Duodenal mucosa (tissue), 2 donors: ENCODE measurements around the gene CCDC201.

Experiments
- H3K27ac ChIP-seq: one replicate; pipeline ENCODE4 v1.7.0; 2013; ENCODE audit warnings: low read depth, low read length
- H3K27me3 ChIP-seq, 2 donors: one replicate each; pipeline ENCODE4 v1.7.0; 2013; ENCODE audit warnings: low read length in 2 of 2, control low read depth in 1 of 2; ENCODE audit not compliant: insufficient read depth in 2 of 2, control insufficient read depth in 1 of 2
- H3K36me3 ChIP-seq, 2 donors: one replicate each; pipeline ENCODE4 v1.7.0; 2013; ENCODE audit warnings: low read length in 2 of 2, control low read depth in 1 of 2; ENCODE audit not compliant: insufficient read depth in 2 of 2, control insufficient read depth in 1 of 2
- H3K4me1 ChIP-seq, 2 donors: one replicate each; pipeline ENCODE4 v1.7.0; 2013; ENCODE audit warnings: low read length in 2 of 2, control low read depth in 1 of 2; ENCODE audit not compliant: insufficient read depth in 2 of 2, control insufficient read depth in 1 of 2
- H3K4me3 ChIP-seq, 2 donors: one replicate each; pipeline ENCODE4 v1.7.0; 2013; ENCODE audit warnings: low read length in 2 of 2, low read depth in 1 of 2
- H3K9ac ChIP-seq, 2 donors: one replicate each; pipeline ENCODE4 v1.7.0; 2013; ENCODE audit warnings: low read length in 2 of 2, low read depth in 1 of 2
- H3K9me3 ChIP-seq, 2 donors: one replicate each; pipeline ENCODE4 v1.7.0; 2013; ENCODE audit warnings: low read length in 2 of 2, control low read depth in 1 of 2; ENCODE audit not compliant: control insufficient read depth in 1 of 2

Gene CCDC201

DNA sequence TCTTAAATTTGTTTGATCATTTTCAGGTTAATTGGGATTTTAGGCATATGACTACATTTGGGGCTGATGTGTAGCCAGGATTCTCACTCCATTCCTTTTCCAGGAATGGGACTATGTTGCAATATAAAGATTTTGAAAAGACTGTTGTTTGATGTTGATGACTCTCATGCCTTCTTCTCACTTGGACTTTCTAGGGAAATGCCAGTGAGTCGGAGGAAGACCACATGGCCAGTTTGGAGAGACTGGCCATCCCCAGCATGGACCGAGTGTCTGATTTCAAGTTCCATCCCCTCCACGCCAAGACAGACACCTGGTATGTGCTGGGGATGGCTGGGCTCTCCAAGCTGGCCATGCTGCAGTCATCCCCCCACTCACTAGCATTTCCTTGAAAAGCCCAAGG, 42.7 kb upstream of the CCDC201 start:
- H3K4me1 ChIP-seq, result peaks cover 8 to 9% of the 10 kb centered on the region in 2 donors
- H3K9ac ChIP-seq, result no peak overlapping the region
- no peaks in the 10 kb centered on the region for H3K9me3 ChIP-seq
- H3K4me3 ChIP-seq, result no peak overlapping the region
- H3K27me3 ChIP-seq, result peaks cover 15 to 21% of the 10 kb centered on the region in 2 donors
- peaks cover 0 to 9% of the 10 kb centered on the region in 2 donors for H3K36me3 ChIP-seq
- no peak overlapping the region for H3K27ac ChIP-seq

DNA sequence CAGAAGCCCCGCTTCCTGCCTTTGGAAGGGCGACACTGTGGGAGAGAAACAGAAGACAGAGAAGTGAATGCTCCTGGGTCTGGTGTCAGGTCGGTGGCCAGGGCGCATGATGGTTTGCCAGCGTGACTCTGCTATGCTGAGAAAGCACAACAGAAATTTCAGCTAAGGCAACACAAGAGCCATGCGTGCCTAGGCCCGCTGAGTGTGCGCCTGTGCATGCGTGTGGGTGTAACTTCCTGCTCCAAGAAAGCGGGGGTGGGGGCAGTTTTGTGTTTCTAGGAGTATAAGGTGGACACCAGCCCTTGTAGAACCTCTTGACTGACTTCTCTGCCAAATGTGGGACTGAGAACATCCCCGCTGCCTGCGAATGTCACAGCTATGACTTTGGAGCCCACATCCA, 42.0 kb upstream of the CCDC201 start:
- Histone ChIP-seq H3K9ac (no peak overlapping the region), H3K9me3 (no peaks in the 10 kb centered on the region), H3K4me3 (no peak overlapping the region), H3K4me1 (peaks cover 4 to 8% of the 10 kb centered on the region in 2 donors), H3K36me3 (peaks cover 0 to 9% of the 10 kb centered on the region in 2 donors), H3K27me3 (peaks cover 10 to 17% of the 10 kb centered on the region in 2 donors), H3K27ac (no peak overlapping the region)

DNA sequence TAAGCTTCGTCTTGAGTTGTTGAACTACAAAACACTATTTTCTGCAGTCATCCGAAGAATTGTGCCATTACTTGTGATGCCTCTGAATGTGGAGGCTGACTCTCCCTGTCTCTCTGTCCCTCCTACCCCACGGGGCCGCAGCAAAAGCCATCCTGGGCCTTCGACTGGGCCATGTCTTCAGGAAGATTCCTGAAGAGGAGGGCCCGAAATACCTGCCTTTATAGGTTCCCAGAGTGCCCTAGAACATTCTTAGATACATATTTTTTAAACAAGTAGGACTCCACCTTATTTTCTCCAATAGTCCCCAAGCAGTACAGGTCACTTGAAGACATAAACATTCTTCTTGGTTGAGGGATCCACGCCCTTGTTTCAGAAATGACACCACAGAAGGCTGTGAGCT, 40.1 kb upstream of the CCDC201 start:
- Histone ChIP-seq H3K9me3 (no peaks in the 10 kb centered on the region), H3K4me3 (no peak overlapping the region), H3K36me3 (peaks cover 0 to 9% of the 10 kb centered on the region in 2 donors), H3K27me3 (peaks cover 0 to 1% of the 10 kb centered on the region in 2 donors), H3K27ac (no peak overlapping the region), H3K4me1 (peaks cover 0 to 4% of the 10 kb centered on the region in 2 donors), H3K9ac (no peak overlapping the region)

DNA sequence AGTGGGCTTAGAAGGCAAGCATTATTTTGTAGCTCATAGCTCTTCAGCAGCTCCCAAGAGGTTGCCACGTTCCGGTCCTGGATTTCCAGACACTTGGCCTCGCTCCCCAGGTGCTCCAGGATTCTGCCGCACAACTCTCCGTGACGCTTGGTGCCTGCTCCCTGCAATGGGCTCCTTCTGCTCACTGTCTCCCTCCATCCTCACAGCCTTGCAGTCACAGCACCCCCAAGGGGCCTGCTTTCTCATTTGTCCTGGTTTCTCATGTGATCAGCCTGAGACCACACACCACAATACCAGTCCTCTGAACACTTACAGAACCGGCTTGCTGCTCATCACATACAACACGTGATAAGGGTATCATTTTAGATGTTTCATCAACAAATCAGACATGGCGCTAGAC, 38.4 kb upstream of the CCDC201 start:
- H3K4me3 ChIP-seq, result no peak overlapping the region
- no peak overlapping the region for H3K9ac ChIP-seq
- H3K27me3 ChIP-seq, result no peaks in the 10 kb centered on the region
- no peak overlapping the region for H3K27ac ChIP-seq
- no peaks in the 10 kb centered on the region for H3K4me1 ChIP-seq
- H3K36me3 ChIP-seq, result peaks cover 0 to 9% of the 10 kb centered on the region in 2 donors
- H3K9me3 ChIP-seq, result no peaks in the 10 kb centered on the region

DNA sequence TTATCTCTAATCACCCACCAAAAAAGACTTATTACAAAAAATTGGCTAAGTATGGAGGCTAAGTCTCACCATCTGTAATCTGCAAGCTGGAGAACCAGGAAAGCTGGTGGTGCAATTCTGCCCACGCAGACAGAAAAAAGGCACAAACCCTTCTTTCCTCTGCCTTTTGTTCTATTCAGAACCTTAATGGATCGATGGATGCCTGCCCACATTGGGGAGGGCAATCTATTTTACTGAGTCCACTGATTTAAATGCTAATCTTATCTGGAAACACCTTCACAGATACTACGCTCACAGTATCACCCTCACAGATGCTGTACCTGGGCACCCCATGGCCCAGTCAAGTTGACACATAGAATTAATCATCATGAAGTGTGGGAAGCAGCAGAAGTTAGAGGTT, 38.0 kb upstream of the CCDC201 start:
- H3K4me3 ChIP-seq, result no peak overlapping the region
- H3K9ac ChIP-seq, result no peak overlapping the region
- no peak overlapping the region for H3K27ac ChIP-seq
- no peaks in the 10 kb centered on the region for H3K4me1 ChIP-seq
- peaks cover 0 to 9% of the 10 kb centered on the region in 2 donors for H3K36me3 ChIP-seq
- no peaks in the 10 kb centered on the region for H3K27me3 ChIP-seq
- no peaks in the 10 kb centered on the region for H3K9me3 ChIP-seq

DNA sequence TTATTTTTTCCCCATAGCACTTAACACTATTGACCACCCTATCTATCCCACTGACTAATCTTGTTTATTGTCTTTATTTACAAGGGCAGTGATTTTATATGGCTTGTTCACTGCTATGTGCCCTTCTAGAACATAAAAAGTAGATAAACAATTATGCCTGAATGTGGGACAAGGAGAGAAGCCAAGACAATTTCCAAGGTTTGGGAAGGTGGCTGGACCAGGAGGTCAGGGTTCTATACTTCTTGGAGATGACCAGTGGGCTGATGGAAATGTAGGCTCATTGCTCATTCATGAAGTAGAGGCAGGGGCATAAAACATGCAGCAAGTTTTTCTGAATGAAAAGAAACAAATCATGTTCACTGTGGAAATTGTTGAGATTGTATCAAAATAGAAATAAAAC, 36.7 kb upstream of the CCDC201 start:
- Histone ChIP-seq H3K4me3 (no peak overlapping the region), H3K9me3 (no peaks in the 10 kb centered on the region), H3K4me1 (no peaks in the 10 kb centered on the region), H3K27ac (no peak overlapping the region), H3K9ac (no peak overlapping the region), H3K36me3 (peaks cover 0 to 3% of the 10 kb centered on the region in 2 donors), H3K27me3 (no peaks in the 10 kb centered on the region)

DNA sequence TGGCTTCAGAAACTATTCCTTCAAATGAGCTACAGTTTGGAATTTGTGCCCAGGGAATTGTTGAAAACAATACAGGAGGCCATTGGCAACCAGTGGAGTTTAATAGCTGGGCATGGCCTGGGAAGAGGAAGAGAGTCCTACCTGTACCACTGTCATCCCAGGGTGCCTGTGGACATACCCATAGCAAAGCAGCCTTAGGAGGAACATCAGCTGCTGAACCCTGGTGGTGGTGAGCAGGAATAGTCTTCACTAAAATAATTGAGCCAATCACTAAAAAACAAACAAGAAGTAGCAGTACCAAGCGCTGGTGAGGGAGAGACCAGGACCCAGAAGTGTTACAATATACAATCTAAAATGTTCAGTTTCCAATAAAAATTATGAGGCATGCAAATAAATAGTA, 29.9 kb upstream of the CCDC201 start:
- no peak overlapping the region for H3K27ac ChIP-seq
- H3K4me3 ChIP-seq, result no peak overlapping the region
- no peaks in the 10 kb centered on the region for H3K27me3 ChIP-seq
- no peaks in the 10 kb centered on the region for H3K4me1 ChIP-seq
- H3K9ac ChIP-seq, result no peak overlapping the region
- no peaks in the 10 kb centered on the region for H3K36me3 ChIP-seq
- no peaks in the 10 kb centered on the region for H3K9me3 ChIP-seq

- Histone ChIP-seq H3K36me3 (no peaks in the 10 kb centered on the region), H3K27ac (no peak overlapping the region), H3K9ac (no peak overlapping the region), H3K9me3 (no peaks in the 10 kb centered on the region), H3K4me3 (no peak overlapping the region), H3K4me1 (no peaks in the 10 kb centered on the region), H3K27me3 (no peaks in the 10 kb centered on the region)
Measured at GRCh38 chr7:45901566-45901965, 28.7 kb upstream of the CCDC201 start.

- Histone ChIP-seq H3K9me3 (no peaks in the 10 kb centered on the region), H3K9ac (no peak overlapping the region), H3K36me3 (no peaks in the 10 kb centered on the region), H3K27ac (no peak overlapping the region), H3K4me3 (no peak overlapping the region), H3K27me3 (peaks cover 0 to 3% of the 10 kb centered on the region in 2 donors), H3K4me1 (no peaks in the 10 kb centered on the region)
Measured at GRCh38 chr7:45898222-45898621, 25.3 kb upstream of the CCDC201 start.

DNA sequence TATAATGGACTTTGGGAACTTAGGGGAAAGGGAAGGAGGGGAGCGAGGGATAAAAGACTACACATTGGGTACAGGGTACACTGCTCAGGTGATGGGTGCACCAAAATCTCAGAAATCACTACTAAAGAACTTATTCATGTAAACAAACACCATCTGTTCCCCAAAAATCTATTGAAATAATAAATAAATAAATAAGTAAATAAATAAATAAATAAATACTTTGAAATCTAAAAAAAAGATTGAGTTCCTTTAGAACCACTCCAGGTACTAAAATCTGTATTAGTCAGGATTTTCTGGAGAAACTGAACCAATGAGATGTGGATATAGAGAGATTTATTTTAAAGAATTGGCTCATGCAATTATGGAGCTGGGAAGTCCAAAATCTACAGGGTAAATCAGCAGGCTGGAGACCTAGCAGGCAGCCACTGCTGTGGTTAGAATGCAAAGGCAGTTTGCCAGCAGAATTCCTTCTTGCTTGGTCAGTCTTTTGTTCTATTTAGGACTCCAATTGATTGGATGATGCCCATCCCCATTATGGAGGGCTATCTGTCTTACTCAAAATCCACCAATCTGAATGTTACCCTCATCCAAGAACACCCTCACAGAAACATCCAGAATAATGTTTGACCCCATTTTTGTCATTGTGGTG, 24.3 kb upstream of the CCDC201 start:
- H3K27ac ChIP-seq, result no peak overlapping the region
- no peaks in the 10 kb centered on the region for H3K4me1 ChIP-seq
- no peak overlapping the region for H3K4me3 ChIP-seq
- no peaks in the 10 kb centered on the region for H3K36me3 ChIP-seq
- H3K9me3 ChIP-seq, result no peaks in the 10 kb centered on the region
- H3K27me3 ChIP-seq, result peaks cover 0 to 3% of the 10 kb centered on the region in 2 donors
- no peak overlapping the region for H3K9ac ChIP-seq
